HT1080 (cell line): ENCODE results near the gene NPEPL1. TPM values are rescaled to one million over a fixed set of nuclear protein-coding genes. Genes with fewer than 3 reads are reported as not detected.

ENCODE experiments used
- DNase-seq: peaks from one replicate; pipeline ENCODE4 v3.0.0-alpha.2; 2015; ENCODE audit warnings: low read depth
- total RNA-seq: library from RNA; depleted of rRNA; stranded (reverse); fragments of >200 nt; shearing (Covaris generic); gene quantifications from 2 replicates; pipeline ENCODE4 v1.2.3, GENCODE V29; 2014

NPEPL1 gene
- total RNA-seq, 1 experiment from 2014 or later = 0.40 TPM

DNA sequence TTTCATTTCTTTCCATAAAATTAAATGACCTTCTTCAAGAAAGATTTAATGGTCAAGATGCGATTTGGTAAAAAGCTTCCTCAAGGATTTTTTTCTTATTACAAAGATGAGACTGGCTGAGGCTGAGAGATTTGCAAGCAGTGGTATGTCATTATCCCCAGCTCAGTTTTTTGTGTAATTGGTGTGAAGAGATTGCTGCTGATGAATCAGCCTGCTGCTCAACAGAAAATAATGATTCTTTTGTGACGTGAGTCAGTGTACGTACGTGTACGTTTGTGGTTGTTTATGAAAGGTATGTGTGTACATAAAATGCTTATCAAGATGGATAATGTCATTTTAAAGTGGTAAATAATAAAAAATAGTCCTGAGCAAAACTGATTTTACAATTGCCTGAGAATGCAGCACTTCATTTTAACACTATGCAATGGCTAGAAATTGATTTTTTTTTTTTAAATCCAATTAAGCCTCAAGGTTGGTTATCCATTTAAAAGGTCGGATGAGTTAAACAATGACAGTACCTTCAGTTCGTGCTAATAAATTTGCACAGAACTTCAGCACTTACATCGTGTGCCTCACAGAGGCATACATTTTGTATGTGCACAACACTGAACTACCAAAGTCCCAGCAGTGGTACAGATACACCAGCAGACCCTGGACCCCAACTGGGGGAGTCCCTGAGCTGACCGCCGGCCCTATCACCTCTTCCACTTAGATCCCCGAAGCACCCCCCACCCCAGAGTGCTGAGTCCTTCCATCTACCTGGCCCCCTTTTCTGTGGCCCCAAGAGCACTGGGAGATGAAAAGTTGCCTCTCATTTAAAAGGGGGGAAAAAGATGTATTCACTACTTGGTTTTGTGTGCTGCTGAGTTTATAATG is 9.7 kb upstream of the NPEPL1 start:
- no peak for DNase-seq

DNA sequence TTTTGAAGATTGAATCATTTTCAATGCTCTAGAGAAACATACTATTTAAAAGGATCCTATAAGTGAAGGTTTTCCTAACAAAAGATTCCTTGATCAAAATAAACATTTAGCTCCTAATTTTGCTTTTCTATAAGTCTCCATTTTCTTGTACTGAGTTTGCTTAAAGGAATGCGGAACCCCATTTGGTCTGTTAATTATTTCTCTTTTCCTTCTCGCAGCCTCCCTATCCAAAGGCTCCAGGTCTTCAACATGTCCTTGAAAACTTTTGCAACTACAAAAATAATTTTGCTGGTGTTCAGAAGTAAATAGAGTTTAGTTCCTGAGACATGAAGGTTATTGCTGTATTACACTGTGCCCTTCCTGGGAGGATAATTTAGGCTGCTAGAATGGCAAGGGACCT is 8.3 kb upstream of the NPEPL1 start:
- no peak for DNase-seq

DNA sequence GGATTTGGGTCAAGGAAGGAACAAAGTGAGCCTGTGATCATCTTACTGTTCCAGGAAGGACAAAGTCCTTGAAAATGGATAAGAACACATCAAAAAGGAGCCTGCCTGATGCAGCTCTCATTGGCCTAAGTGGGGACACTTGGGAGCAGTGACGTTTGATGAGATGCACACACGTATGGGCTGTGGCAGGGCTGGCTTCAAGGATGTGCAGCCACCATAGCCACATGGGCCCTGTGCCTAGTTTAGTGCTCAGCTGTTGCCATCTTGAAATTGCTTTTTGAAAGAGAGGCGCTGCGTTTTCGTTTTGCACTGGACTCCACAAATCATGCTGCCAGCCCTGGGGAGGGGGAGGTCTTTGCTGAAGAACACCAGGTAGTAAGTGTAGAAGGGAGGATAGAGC is 6.6 kb upstream of the NPEPL1 start:
- DNase-seq = no peak

DNA sequence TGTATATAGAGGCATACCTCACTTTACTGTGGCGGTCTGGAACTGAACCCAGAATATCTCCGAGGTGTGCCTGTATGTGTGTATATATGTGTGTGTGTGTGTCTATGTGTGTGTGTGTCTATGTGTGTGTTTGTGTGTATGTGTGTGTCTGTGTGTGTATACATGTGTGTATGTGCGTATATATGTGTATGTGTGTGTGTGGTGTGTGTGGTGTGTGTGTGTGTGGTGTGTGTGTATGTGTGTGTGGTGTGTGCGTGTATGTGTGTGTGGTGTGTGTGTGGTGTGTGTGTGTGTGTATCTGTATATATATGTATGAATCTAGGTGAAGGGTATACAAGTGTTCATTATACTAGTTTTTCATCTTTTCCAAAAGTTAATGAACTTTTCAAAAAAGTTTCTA is 4.2 kb upstream of the NPEPL1 start:
- no peak for DNase-seq

DNA sequence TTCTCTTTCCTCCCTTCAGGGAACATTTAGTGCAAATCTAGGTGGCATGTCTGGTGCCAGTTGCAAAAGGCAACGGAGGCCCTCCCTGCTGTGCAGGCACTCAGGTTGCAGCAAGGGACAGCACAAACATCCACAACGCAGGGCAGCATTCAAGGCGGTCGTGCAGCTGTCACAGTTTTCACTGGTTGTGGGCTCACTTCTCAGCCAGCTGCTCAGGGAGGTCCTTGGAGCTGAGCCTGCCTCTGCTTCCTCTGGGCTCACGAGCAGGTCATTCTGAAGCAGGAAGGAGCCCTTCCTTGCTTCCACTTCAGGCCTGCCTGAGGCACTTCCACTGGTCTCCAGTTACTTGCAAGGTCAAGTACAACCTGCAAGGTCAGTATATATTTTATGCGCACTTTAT is 3.8 kb upstream of the NPEPL1 start:
- DNase-seq = no peak

DNA sequence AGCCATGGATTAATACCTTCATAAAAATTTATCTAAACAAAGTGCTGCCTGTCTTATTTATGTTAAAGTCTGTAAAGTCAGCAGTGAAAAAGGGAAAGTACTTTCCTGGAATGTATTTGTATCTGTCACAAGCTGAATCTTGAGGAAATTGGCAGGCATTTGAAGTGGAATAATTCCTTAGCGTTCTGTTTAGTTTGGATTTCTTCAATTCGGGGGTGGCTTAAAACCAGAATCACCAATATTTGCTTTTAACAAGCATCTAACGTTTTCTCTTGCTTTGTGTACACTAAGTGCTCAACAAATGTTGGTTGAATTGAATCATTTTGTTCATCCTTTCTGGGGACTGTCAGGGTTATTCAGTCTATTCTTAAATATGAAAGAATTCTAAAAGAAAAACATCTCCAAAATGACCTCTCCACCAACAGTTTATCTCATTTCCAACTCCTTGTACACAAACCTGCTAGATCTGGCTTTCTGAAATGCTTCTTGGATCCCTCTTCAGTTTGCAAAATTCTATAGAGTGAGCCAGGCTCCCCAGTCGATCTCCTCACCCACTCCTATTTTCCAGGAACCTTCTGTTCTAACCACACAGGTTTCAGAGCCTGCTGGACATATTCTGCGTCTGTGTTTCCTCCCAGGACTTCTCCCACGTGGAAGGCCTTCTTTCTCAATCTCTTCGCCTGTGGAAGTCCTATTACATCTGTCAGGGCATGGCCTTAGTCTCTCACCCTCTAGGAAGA is 2.0 kb upstream of the NPEPL1 start:
- no peak for DNase-seq

DNA sequence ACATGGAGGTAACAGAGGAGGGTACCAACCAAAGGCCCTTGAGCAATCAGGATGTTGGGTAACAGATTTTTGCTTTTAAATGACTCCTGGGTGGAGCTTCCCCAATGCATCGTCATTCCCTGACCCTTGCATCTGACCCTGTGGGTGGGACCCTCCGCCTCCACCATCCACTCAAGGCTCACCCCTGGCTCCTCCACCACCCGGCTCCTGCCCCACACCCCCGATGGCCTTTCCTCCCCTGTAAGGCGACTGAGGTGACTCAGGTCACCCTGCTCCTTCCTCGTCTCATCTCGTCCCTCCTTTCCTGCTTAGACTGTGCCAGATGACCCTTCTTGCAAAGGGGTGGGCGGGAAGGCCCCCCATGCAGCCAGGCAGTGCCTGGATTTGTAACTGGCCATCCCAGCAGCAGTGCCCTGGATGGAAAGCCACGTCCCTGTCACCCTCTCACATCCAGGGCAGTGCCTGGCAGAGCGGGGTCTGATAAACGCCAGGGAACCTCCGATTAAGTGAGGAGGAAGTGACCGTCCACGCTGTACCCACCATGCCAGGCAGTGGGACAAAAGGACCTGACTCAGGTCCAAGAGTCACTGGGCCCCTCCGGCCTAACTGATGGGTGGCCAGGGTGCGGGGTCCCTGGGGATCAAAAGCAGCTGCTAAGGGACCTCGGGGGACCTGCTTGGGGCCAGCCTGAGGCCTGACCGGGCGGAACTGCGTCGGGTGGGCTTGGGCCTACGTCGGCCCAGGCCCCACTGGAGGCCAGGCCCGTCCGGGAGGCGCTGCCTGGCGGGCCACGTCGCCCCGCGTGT is 624 bp upstream of the NPEPL1 start:
- DNase-seq = no peak

DNA sequence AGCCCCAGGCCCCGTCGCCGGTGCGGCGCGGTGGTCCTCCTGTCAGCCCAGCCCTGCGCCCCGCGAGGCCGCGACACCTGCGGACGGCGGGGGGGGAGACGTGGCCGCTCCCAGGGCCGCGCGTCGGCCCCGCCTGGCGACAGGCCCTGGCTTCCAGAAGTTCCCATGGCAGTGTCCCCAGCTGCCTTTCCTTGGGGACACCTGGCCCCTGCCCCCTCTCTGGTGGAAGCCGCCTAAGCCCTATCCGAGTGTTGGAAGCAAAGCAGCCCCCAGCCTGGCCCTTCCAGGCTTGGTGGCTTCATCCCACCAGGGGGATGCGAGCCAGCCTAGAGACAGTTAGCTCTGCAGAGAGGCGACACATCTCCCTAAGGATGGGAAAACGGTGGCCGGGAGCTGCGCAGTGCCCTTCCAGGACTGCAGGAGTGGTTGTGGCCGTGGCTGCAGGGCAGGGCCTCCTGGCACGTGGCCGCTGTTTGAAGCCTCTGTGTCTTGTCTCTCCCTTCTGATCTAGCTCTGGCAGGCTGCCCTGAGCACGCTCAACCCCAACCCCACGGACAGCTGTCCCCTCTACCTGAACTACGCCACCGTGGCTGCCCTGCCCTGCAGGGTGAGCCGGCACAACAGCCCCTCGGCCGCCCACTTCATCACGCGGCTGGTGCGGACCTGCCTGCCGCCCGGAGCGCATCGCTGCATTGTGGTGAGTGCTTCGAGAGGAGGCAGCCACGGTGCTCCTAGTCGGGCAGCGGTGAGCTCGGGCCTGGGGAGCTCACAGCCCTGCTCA is 816 bp downstream of the NPEPL1 start:
- DNase-seq = no peak

DNA sequence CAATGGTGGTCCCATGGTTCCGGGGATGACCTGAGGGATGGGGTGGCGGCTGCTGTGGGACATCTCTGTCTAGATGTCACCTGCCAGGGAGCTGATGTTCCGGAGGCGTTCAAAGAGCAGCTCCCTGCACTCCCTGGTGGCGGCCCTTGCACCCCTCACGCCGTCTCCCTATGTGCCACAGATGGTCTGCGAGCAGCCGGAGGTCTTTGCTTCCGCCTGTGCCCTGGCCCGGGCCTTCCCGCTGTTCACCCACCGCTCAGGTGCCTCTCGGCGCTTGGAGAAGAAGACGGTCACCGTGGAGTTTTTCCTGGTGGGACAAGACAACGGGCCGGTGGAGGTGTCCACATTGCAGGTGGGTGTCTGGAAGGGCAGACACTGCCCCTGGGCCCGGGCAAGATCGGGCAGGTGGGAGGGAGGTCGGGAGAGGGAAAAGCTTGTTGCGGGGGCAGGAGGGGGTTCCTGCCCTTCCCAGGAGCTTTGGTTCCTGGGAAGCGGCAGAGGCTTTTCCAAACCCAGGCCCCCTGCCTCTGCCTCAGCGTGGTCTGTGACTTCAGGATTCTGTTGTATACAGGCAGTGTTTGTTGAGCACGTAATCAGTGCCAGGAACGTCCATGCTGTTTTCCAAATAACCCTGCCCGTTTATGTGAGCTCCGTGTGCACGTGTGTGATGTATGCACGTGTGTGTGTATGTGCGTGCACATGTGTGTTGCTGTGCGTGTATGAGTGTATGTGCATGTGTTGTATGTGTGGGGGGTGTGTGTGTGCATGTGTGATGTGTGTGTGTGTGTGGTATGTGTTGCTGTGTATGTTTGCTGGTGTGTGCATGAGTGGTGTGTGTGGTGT is 1.9 kb downstream of the NPEPL1 start:
- DNase-seq = no peak

DNA sequence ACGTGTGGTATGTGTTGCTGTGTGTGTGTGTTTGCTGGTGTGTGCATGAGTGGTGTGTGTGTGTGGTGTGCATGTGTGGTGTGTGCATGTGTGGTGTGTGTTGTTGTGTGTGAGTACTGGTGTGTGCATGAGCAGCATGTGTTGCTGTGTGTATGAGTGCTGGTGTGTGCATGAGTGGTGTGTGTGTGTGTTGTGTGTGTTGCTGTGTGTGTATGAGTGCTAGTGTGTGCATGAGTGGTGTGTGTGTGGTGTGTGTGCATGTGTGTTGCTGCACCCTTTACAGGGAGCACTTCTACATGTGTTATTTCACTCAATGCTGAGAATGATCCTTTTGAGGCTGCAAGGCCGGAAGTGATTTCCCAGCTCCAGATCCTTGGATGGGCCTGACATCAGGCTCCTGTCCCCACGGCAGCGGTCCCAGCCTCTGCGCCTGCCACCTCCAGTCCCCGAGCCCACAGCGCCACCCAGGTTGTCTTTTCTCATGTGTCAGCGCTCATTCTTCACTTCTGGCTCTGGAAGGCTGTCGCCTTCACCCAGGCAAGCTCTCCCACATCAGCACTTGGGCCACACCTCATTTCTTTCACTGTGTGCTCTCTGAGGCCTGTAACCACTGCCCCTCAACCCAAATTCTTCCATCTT is 2.6 kb downstream of the NPEPL1 start:
- DNase-seq = no peak

DNA sequence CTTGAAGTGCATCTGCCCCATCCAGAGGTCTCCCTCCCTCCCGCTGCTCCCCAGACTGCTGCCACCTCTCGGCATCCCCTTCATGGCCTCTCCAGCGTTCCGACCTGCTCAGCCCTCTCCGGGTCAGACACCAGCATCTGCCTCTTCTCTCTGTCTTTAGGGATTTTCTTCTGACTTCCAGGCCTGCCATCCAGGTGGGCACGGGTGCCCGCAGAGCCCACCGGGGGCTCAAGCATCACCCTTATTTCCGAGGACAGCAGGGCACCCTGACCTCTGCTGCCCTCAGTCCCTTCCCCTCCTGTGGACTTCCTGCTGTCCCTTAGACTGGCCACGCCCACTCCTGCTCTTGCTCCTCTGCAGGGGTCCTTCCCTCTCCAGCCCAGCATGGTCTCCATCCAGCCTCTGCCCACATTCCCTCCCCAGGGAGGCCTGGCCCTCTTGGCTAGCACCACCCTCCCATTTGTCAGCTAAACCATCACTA is 3.3 kb downstream of the NPEPL1 start:
- no peak for DNase-seq

DNA sequence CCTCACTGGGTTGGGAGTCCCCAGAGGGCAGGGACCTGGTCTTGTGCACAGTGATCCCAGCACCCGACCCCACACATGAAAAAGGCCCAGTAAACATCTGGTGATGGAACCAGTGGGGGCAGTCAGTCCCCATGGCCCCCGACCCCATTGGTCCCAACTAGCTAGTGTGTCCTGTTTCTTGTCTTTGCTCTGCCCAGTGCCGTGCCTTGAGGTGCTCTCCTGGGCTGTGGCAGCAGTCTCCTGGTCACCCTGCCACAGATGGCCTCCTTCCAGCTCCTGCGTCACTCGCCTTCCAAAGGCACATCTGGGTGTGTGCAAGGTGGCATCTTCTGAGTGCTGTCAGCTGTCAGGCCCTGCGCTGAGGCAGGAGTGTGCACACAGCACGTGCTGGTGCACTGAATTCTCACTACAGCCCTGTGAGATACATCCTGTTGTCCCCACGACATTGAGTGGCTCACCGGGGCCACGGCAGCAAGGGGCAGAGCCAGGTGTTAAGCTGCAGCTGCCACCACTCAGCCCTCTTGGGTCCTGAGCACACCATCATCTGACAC is 3.9 kb downstream of the NPEPL1 start:
- DNase-seq = no peak

DNA sequence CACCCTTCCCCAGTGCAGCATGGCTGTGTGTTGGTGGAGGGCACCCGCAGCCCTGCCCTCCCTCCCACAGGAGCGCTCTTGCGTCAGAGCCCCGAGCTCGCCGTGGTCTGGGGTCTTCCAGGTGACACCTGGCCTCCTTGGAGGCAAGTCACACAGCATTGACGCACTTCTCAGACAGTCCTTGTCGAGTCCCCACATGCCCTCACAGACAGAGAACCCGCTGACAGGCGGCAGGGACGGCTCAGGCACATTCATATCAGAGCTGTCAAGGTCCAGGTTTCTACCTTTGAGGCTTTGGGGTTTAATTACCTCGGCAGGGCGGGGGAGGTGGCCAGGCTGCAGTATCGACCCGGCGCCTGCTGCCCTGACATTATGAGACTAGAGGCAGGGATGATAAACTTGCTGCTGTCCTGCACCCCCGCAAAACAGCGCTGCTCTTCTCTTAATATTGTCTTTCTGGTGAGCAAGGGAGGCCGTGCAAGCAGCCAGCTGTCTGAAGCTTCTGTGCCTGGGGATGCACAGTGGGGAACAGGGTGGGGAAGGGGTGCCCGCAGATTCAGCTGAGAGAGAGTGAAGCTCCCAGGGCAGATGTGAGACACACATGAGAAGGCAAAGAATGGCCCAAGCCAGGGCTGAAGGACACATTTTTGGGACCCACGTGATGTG is 4.7 kb downstream of the NPEPL1 start:
- DNase-seq = no peak

DNA sequence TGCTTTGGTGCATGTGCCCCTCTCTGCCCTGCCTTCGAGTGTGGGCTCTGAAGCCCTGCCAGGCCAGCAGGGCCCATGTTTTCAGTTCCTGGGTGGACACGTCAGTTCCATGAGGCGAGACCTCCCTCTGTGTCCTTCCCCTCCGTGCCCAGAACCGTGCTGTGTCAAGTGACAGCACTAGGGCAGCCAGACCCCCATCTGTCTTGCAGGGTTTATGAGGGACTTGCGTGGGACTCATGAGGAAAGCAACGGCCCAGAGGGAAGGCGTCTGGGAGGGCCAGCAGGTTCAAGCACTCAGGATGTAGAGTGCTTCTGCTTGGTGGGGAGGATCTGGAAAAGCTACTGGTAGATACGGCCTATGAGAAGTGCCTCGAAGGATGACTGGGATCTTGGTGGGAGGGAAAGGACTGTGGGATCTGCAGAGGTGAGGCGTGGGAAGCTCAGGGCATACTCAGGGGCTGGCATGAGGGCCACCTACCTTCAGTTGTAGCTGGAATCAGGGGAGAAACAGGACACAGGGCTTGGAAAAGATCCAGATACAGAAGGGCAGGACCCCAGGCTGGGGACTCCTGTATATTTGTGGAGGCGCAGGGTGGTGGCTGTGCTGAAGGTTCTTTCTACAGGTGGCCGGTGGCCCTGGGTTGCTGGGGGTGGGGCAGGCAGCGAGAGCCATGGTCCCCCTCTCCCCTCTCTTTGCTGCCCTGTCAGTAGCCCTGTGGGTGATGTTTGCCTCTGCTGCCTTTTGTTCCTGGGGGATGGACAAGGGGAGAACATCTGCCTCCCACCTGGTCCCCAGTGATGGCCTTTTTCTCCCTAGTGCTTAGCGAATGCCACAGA is 5.5 kb downstream of the NPEPL1 start:
- DNase-seq = no peak

DNA sequence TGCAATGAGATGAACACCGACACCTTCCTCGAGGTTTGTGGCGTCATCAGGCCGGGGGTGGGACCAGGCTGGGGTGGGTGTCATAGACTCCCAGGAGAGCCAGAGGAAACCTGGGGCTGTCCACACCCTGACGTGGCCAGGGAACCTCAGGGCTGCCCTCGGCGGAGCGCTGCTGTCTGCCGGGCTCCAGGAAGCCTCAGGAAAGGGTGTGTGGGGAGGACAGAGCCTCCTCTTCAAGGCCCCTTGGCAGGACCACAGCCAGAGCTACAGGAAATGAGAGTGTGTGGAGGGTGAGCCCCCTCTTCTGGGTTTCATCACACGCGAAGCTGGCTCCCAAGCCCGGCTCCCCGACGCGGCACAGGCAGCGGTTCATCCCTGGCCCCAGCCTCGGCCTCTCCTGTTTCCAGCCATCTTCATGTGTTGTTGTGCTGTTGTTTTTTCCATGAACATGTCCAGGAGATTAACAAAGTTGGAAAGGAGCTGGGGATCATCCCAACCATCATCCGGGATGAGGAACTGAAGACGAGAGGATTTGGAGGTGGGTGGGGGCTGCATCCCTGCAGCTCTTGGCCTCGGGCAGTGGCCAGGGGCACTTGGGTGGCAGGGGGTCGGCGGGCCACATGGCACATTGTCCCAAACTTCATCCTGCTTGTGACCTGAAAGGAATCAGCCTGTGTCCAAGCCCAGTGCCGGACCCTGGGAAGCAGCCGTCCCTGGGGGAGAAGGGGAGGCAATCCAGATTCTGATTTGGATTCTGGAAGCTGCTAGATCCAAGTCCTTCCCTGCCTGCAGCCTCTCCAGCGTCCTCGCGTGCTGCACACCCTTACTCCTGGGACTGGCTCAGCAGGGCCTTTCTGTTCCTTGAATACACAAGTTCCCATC is 6.4 kb downstream of the NPEPL1 start:
- no peak for DNase-seq

DNA sequence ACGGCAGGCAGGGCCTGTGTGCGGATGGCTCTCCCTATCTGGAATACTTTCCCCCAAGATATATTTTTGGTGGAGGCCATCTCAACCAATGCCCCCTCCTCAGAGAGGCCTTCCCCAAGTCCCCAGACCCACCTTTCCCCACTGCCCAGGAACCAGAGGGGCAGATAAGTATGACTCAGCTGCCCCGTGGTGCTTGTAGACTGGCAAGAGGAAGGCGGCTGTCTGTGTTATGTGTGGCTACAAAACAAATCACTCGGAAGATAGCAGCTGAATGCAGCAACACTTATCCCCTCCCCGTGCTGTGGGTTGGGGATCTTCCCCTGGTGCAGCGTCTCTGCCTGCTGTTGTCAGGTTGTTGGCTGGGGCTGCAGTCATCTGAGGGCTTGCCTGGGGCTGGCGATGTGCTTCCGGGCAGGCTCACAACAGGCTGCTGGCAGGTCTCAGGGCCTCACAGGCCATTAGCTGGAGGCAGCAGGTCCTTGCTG is 7.1 kb downstream of the NPEPL1 start:
- DNase-seq = no peak
